ENCODE data around the gene GALR2. TPM values are rescaled to one million over a fixed set of nuclear protein-coding genes. Genes with fewer than 3 reads are reported as not detected.

The GALR2 gene
- total and polyA plus RNA-seq, 10 of the 15 experiments (the other 5 are each of a cell fraction or from before 2014, with no cell fraction given): 0.06 to 1.2 (median 0.22) TPM; not detected in 5

DNA sequence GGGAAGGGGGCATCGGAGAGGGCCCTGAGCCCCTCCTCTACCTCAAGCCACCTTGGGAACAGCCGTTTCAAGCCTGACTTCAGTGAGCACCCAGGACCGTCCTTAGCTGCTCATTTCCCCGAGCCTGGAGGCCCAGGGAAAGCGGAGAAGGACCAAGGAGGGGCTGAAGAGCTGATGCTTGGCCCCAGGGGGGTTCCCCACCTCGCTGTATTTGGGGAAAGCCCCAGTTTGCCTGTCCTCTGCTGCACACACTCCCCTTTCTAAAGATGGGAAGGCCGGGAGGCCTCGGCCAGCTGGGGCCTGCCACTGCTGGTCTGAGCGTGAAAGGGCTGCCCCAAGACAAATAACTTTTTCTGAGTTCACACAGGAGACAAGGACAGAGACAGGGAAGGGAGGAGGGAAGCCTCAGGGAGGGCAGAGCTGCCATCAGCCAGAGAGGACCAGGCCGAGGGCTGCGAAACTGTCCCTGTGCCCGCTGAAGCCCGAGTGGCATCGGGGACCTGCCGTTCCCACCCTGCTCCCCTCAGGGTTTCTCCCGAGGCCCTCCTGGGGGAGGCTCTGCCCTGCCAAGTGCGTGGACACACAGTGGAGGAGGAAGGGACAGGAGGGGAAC lies 16.0 kb downstream of the GALR2 start:
- ChIA-PET POLR2A (no interaction called here), RAD21 (ENCODE audit: unreplicated experiment) (no interaction called here), CTCF (no interaction called here), SMC1A (ENCODE audit: uncharacterized antibody, unreplicated experiment) (no interaction called here)
- intact Hi-C loops (cut with micrococcal nuclease; ENCODE audit: unreplicated experiment): no loop called here
- BruUV-seq (replicated peaks): no TSS peak
- H3K4me1 ChIP-seq (ENCODE audit: control insufficient read depth, insufficient read depth, low read length): no peaks in the 10 kb centered on the region
- H4K20me1 ChIP-seq (ENCODE audit: control insufficient read depth, insufficient read depth): no peaks in the 10 kb centered on the region
- no peaks in the 10 kb centered on the region for H3K79me2 ChIP-seq (ENCODE audit: control insufficient read depth, insufficient read depth, low read length)
- no peak overlapping the region for H3K4me2 ChIP-seq (ENCODE audit: control insufficient read depth, insufficient read depth)
- no peak overlapping the region for H3K27ac ChIP-seq (ENCODE audit: control insufficient read depth, insufficient read depth)
- H2AFZ ChIP-seq (ENCODE audit: control insufficient read depth, low read depth, low read length): no peak overlapping the region
- no peaks in the 10 kb centered on the region for H3K9me3 ChIP-seq (replicated peaks; ENCODE audit: control insufficient read depth, insufficient read depth, low read length)
- TF ChIP-seq TCF3 (IDR thresholded peaks at IDR 0.05; ENCODE audit: borderline replicate concordance, insufficient read depth, low read depth, low read length) (no peak), PAX8 (IDR thresholded peaks at IDR 0.05) (no peak), SRF (IDR thresholded peaks at IDR 0.05; ENCODE audit: low read depth in 2 of 2, low read length in 2 of 2) (no peak), MEF2A (IDR thresholded peaks at IDR 0.05; ENCODE audit: insufficient read depth, low read depth, low read length) (no peak), ZBTB40 (IDR thresholded peaks at IDR 0.05; ENCODE audit: borderline replicate concordance) (no peak), MYB (IDR thresholded peaks at IDR 0.05; ENCODE audit: borderline replicate concordance, low read depth, low read length) (no peak), TBL1XR1 (IDR thresholded peaks at IDR 0.05; ENCODE audit: low read depth, low read length) (no peak), PKNOX1 (IDR thresholded peaks at IDR 0.05) (no peak), MAX (IDR thresholded peaks at IDR 0.05; ENCODE audit: low read depth, low read length) (no peak)
- TF ChIP-seq, protein P1, sequence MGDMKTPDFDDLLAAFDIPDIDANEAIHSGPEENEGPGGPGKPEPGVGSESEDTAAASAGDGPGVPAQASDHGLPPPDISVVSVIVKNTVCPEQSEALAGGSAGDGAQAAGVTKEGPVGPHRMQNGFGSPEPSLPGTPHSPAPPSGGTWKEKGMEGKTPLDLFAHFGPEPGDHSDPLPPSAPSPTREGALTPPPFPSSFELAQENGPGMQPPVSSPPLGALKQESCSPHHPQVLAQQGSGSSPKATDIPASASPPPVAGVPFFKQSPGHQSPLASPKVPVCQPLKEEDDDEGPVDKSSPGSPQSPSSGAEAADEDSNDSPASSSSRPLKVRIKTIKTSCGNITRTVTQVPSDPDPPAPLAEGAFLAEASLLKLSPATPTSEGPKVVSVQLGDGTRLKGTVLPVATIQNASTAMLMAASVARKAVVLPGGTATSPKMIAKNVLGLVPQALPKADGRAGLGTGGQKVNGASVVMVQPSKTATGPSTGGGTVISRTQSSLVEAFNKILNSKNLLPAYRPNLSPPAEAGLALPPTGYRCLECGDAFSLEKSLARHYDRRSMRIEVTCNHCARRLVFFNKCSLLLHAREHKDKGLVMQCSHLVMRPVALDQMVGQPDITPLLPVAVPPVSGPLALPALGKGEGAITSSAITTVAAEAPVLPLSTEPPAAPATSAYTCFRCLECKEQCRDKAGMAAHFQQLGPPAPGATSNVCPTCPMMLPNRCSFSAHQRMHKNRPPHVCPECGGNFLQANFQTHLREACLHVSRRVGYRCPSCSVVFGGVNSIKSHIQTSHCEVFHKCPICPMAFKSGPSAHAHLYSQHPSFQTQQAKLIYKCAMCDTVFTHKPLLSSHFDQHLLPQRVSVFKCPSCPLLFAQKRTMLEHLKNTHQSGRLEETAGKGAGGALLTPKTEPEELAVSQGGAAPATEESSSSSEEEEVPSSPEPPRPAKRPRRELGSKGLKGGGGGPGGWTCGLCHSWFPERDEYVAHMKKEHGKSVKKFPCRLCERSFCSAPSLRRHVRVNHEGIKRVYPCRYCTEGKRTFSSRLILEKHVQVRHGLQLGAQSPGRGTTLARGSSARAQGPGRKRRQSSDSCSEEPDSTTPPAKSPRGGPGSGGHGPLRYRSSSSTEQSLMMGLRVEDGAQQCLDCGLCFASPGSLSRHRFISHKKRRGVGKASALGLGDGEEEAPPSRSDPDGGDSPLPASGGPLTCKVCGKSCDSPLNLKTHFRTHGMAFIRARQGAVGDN (IDR thresholded peaks at IDR 0.05): no peak
- TF ChIP-seq, protein P2, sequence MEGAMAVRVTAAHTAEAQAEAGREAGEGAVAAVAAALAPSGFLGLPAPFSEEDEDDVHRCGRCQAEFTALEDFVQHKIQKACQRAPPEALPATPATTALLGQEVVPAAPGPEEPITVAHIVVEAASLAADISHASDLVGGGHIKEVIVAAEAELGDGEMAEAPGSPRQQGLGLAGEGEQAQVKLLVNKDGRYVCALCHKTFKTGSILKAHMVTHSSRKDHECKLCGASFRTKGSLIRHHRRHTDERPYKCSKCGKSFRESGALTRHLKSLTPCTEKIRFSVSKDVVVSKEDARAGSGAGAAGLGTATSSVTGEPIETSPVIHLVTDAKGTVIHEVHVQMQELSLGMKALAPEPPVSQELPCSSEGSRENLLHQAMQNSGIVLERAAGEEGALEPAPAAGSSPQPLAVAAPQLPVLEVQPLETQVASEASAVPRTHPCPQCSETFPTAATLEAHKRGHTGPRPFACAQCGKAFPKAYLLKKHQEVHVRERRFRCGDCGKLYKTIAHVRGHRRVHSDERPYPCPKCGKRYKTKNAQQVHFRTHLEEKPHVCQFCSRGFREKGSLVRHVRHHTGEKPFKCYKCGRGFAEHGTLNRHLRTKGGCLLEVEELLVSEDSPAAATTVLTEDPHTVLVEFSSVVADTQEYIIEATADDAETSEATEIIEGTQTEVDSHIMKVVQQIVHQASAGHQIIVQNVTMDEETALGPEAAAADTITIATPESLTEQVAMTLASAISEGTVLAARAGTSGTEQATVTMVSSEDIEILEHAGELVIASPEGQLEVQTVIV (IDR thresholded peaks at IDR 0.05; ENCODE audit: borderline replicate concordance, partially characterized antibody): no peak
- H3K9ac ChIP-seq (ENCODE audit: control insufficient read depth, insufficient read depth, low read length): no peak overlapping the region
- 88% methylated on average over 17 of the region's 17 CpGs for WGBS (ENCODE audit: insufficient coverage, insufficient replicate concordance, low lambda C conversion rate, missing lambda C conversion rate)
- DNase-seq (ENCODE audit: low read depth, low spot score) (no peak), FAIRE-seq (no peak), ATAC-seq (no peak)
- no peak overlapping the region for H3K4me3 ChIP-seq
- in situ Hi-C loops (cut with MboI): no loop called here
- H3K27me3 ChIP-seq (replicated peaks in 1 of 2; ENCODE audit: control insufficient read depth in 2 of 2, insufficient read depth in 2 of 2, low read length in 1 of 2): no peaks in the 10 kb centered on the region
- peaks cover 4 to 24% of the 10 kb centered on the region in 2 experiments; a peak in 3 of 4 replicates for H3K36me3 ChIP-seq (ENCODE audit: control insufficient read depth in 2 of 2, insufficient read depth in 2 of 2, low read length in 1 of 2)

All from GM12878 (cell line).